Stimulated activated CD4-positive, alpha-beta T cell treated with anti-CD3 and anti-CD28 coated beads, Interleukin-2, amount 100 ng/mL, for 4 hours (primary cell): ENCODE measurements around the gene CTXND2.
"Not testable (repeated sequence)": the region's sequence is repeated elsewhere in the genome, so short reads cannot be mapped to it uniquely, and the experiment has no call there.

Experiments used
- DNase-seq: peaks from one replicate; pipeline ENCODE4 v3.0.0-alpha.2; 2020; ENCODE audit warnings: low read depth

The CTXND2 gene

GRCh38 chr1:150887018-150887417 lies at the start of gene CTXND2:
CTXND2 (plus strand) TSS chr1:150887136; CDS start chr1:150912315, 25,179 bp downstream.
- DNase-seq: no peak

GRCh38 chr1:150840850-150841249 lies 46.1 kb upstream of the CTXND2 start:
- DNase-seq: not testable (repeated sequence)

DNA sequence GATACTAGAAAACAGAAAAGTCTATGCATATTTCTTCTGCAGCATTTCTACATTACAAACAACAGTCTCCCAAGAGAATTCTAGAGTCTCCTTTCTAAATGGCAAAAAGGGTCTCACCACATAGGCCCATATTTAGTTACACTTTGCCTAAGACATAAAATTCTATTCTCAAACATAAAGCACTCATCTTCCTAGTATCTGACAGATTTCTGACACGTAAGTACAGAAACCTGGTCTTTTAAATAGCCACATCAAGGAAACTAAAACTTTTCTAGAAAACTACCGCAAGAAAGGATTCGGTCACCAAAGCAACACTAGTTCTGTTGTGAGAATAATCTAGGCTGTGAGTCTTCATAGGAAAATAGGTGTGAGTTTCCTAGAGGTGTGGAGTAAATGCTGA lies 45.3 kb upstream of the CTXND2 start:
- DNase-seq: no peak

- no peak for DNase-seq
These were observed 44.6 kb upstream of the CTXND2 start for GRCh38 chr1:150842343-150842742.

DNA sequence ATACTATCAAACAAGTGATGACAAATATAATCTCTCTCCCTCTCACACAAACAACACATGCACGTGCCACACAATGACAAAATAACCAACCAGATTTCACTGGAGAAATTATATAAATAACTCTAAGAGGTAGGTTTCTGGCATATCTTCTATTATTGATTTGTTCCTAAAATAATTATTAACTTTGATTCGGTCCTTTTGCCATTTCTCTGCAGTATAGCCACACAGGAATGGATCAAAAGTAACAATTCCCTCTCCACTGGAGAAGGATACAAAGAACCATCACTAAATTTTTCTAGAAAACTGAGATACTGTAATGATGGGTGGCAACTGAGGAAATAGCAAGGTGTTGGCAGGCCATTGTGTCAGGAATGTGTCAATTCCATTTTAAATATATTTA lies 44.0 kb upstream of the CTXND2 start:
- DNase-seq: no peak

GRCh38 chr1:150843474-150843873 lies 43.5 kb upstream of the CTXND2 start:
- DNase-seq: no peak

- DNase-seq: no peak
These were observed 40.3 kb upstream of the CTXND2 start for GRCh38 chr1:150846473-150847146.

GRCh38 chr1:150850801-150851362 lies 36.1 kb upstream of the CTXND2 start:
- not testable (repeated sequence) for DNase-seq

- DNase-seq: not testable (repeated sequence)
These were observed 34.2 kb upstream of the CTXND2 start for GRCh38 chr1:150852734-150853133.

DNA sequence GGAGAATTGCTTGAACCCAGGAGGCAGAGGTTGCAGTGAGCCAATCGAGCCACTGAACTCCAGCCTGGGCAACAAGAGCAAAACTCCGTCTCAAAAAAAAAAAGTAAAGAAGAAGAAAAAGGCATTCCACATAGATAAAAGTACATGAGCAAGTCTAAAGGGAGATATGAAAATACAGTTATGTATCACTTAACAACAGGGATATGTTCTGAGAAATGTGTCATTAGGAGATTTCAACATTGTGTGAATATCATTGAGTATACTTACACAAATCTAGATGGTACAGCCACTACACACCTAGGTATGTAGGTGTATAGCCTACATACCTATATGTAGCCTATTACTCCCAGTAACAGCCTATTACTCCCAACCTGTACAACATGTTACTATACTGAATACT lies 23.2 kb upstream of the CTXND2 start:
- DNase-seq: no peak

DNA sequence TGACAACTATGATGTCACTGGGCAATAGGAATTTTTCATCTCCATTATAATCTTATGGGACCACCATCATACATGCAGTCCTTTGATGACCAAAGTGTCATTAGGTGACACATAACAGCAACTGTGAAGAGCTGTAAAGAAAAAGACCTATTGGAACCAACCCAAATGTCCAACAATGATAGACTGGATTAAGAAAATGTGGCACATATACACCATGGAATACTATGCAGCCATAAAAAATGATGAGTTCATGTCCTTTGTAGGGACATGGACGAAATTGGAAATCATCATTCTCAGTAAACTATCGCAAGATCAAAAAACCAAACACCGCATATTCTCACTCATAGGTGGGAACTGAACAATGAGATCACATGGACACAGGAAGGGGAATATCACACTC lies 22.7 kb upstream of the CTXND2 start:
- not testable (repeated sequence) for DNase-seq

- DNase-seq: no peak
These were observed 17.3 kb upstream of the CTXND2 start for GRCh38 chr1:150869683-150870082.

GRCh38 chr1:150872572-150872971 lies 14.4 kb upstream of the CTXND2 start:
- no peak for DNase-seq

DNA sequence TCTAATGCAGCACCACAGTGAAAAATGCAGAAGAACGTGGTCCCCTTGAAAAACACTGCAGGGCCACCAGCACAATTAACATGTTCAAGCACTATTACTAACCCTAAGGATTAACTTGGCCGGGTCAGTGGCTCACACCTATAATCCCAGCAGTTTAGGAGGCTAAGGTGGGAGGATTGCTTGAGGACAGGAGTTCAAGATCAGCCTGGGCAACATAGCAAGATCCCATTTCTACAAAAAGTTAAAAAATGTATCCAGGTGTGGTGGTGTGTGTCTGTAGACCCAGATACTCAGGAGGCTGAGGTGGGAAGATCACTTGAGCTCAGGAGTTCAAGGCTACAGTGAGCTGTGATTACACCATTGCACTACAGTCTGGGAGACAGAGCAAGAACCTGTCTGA lies 13.4 kb upstream of the CTXND2 start:
- no peak for DNase-seq

- DNase-seq: no peak
These were observed 12.3 kb upstream of the CTXND2 start for GRCh38 chr1:150874455-150875196.

- no peak for DNase-seq
These were observed 11.5 kb upstream of the CTXND2 start for GRCh38 chr1:150875197-150876118.

DNA sequence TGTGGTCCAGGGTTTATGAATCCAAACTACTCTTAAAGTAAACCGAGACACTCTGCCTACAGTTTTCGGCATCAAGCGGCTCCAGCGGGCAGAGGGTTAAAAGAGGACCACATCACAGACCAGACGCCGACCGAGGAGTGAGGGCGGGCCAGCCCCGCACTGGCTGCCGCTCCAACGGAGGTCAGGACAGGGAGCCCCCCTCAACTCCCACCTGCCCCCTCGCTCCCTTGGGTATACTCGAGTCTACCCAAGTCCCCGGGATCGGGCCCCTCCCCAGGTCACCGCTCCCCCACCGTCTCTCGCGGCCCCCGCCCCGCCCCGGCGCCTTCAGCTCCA lies 10.8 kb upstream of the CTXND2 start:
- DNase-seq: no peak

- not testable (repeated sequence) for DNase-seq
These were observed 8.0 kb upstream of the CTXND2 start for GRCh38 chr1:150878931-150879330.

- DNase-seq: no peak
These were observed 5.4 kb upstream of the CTXND2 start for GRCh38 chr1:150881331-150882070.

DNA sequence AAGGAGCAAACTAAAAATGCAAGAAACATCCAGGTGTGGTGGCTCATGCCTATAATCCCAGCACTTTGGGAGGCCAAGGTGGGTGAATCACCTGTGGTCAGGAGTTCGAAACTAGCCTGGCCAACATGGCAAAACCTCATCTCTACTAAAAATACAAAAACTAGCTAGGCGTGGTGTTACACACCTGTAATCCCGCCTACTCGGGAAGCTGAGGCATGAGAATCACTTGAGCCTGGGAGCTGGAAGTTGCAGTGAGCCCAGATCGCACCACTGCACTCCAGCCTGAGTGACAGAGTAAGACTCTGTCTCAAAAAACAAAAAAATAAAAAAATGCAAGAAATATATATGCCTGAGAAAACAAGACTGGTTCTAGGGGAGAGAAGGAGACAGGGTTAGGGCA lies 3.8 kb upstream of the CTXND2 start:
- not testable (repeated sequence) for DNase-seq

DNA sequence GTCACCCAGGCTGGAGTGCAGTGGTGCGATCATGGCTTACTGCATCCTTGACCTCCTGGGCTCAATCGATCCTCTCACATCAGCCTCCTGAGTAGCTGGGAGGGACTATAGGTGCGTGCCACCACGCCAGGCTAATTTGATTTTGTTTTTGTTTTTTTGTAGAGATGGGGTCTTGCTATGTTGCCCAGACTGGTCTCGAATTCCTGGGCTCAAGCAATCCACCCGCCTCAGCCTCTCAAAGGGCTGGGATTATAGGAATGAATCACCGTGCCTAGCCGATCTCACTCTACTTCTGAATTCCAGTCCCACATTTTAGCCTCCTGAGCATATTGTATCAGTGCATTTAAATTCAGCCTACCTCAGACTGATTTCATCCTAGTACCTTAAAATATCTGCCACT lies 1.8 kb downstream of the CTXND2 start:
- no peak for DNase-seq

GRCh38 chr1:150890033-150890416 lies 3.1 kb downstream of the CTXND2 start:
- DNase-seq: no peak
